NCI-H187 treated with DMSO at 0.1 percent for 48 hours (cell line): Measurements from ENCODE around the gene SLC32A1.

Experiments
- DNase-seq: peaks from one replicate; lab custom pipeline; 2025; lab: John Stamatoyannopoulos, UW

SLC32A1 gene, protein sequence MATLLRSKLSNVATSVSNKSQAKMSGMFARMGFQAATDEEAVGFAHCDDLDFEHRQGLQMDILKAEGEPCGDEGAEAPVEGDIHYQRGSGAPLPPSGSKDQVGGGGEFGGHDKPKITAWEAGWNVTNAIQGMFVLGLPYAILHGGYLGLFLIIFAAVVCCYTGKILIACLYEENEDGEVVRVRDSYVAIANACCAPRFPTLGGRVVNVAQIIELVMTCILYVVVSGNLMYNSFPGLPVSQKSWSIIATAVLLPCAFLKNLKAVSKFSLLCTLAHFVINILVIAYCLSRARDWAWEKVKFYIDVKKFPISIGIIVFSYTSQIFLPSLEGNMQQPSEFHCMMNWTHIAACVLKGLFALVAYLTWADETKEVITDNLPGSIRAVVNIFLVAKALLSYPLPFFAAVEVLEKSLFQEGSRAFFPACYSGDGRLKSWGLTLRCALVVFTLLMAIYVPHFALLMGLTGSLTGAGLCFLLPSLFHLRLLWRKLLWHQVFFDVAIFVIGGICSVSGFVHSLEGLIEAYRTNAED

DNA sequence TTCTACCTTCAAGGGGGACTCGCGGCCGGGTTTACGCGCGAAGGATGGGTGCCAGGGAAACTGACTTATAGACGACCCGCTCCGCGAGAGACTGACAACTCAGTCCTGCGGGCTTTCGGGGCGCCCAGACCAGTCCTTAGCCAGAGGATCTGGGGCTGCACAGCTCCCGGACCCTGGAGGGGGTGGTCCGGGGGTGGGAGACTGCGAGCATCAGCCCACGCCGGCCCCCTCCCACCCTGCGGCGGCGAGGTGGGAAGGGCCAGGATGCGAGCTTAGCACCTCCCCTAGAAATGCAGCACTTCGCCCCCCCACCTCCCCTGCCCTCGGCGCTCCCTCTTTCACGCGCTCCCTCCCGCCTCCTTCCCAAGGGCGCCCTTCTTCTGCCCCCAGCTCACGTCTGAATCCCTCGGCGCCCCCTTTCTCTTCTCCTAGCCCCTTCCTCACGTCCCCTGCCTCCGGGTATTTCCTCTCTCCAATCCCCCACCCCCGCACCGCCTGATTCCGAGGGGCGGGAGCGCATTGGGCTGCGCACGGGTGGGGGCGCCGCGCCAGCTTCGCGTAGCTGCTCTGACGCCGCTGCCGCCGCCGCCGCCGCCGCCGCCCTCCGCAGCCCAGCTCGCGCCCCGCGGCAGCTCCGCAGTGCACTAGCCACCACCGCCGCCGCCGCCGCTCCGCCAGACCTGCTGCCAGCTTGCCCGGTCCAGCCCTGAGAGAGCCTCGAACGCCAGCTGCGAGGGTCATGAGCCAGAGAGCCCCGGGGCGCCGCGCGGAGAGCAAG lies at the start of gene SLC32A1:
Gene SLC32A1, plus strand, starts transcription at position 639 of the 778 bp plus-strand sequence. CDS start 239 bp downstream, outside the sequence.
- DNase-seq: no peak

DNA sequence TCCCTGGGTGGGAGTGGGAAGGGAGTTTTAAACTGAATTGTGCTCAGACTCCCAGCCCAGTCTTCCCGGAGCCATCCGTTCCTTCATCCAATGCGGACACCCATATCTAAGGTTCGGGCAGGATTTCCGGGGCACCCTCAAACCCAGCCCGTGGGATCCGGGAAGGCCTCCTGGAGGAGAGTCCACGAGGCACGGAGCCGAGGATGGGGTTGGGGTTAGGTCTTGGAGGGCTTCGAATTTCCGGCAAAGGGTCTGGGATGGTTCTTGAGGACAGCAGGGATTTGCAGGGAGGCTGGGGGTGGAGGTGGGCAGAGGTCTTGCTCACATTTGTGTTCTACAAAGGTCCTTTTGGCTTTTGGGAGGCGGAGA lies 49.5 kb upstream of the SLC32A1 start:
- no peak for DNase-seq

- DNase-seq: no peak
Observed at GRCh38 chr20:38676576-38676975, 47.7 kb upstream of the SLC32A1 start.

- peak; percentile 66 for DNase-seq
Observed at GRCh38 chr20:38680500-38681306, 43.6 kb upstream of the SLC32A1 start.

DNA sequence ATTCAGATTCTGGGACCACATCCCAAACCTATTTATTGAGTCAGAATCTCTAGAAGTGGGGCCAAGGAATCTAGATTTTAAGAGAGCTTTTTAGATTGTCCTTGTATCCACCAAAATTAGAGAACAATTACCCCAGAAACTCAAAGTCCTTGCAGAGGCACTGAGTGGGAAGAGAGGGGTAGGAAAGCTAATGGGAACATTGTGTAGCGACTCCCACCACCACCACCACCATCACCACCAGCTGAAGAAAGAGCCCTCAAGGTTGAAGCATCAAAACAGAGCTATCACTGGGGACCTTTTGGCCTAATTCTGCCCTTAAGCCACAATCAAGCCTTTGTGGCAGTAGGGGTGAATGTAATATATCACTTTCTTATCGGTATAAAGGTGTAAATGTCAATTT lies 39.0 kb upstream of the SLC32A1 start:
- no peak for DNase-seq

GRCh38 chr20:38685853-38686473 lies 38.3 kb upstream of the SLC32A1 start:
- no peak for DNase-seq

GRCh38 chr20:38692436-38693411 lies 31.6 kb upstream of the SLC32A1 start:
- DNase-seq: no peak

DNA sequence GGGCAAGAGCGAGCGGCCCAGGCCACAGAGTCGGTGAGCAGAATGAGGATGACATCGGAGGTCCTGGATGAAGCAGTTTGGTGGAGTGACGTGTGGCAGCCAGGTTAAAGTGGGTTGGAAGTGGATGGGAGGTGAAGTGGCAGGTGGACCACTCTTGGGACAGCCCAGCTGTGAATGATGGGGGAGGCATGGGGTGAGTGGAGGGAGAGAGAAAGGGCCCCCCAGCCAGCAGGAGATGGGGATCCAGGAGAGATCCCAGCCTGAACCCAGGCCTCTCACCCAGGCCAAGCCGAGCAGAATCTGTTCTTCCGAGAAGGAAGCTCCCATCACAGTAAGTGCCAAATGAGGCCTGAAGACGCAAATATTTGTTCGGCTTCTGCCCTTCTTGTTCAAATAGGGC lies 27.0 kb upstream of the SLC32A1 start:
- no peak for DNase-seq

- DNase-seq: no peak
Observed at GRCh38 chr20:38698541-38698940, 25.7 kb upstream of the SLC32A1 start.

- DNase-seq: no peak
Observed at GRCh38 chr20:38700141-38700540, 24.1 kb upstream of the SLC32A1 start.

DNA sequence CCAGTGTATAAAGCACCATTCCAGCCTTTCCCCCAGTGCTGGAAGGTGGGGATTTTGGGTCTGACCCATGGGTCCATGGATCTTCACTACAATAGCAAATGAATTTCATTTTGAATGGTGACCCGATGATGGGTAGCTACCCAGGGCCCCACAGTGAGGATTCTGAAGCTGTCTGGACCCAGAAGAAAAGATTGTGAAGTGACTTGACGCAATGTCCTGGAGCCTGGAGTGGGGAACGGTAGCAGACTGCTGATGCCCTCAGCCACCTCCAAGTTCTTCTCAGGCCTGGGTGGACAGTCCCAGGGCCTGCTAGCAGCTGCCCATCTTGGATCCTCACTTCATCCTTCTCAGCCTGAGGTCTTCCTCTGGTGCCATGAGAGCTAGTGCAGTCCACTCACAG lies 23.4 kb upstream of the SLC32A1 start:
- DNase-seq: no peak

DNA sequence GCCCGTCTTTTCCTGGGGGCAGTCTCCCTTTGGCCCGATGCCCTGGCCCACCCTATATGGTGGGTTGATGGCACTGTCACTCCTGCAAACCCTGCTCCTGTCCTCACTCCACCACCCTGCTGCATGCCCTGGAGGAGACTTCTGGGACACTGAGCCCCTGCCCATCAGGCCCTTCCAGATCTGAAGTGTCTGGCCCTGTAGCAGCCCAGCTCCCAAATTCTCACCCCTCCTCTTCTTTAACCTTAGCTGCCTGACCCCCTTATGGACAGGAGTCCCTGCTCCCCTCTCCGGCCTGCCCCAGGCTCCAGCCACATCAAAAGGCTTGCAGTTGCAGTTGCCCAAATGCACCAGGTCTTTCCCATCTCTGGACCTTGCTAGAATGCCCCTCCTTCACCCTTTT lies 20.8 kb upstream of the SLC32A1 start:
- no peak for DNase-seq

GRCh38 chr20:38704136-38704535 lies 20.1 kb upstream of the SLC32A1 start:
- no peak for DNase-seq

DNA sequence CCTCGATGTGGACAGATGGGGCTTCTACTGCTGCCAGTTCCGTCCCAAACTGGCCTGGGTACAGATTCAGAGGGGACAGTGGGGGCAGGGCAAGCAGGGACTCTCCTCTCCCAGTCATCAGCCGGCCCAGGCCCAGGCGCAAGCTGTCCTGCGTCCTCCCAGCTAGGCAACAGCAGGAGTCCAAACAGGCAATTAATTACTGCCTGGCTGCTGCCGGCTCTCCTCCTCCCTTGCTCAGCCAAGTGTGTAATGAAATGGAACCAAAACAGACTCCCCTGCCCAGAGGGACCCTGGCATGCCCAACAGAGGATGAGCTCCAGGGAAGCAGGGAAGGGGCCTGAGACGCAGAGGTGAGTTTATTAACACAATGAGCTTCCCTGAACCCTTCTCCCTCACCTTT lies 17.8 kb upstream of the SLC32A1 start:
- no peak for DNase-seq

- DNase-seq: no peak
Observed at GRCh38 chr20:38714308-38714707, 10.0 kb upstream of the SLC32A1 start.

- DNase-seq: no peak
Observed at GRCh38 chr20:38715646-38716045, 8.6 kb upstream of the SLC32A1 start.

GRCh38 chr20:38722683-38723016 lies 1.6 kb upstream of the SLC32A1 start:
- DNase-seq: no peak

GRCh38 chr20:38723017-38723847 lies 1.1 kb upstream of the SLC32A1 start:
- no peak for DNase-seq

- DNase-seq: no peak
Observed at GRCh38 chr20:38724626-38725147, 401 bp downstream of the SLC32A1 start.
